Measurements from ENCODE around the gene LMAN2. TPM values are rescaled to one million over a fixed set of nuclear protein-coding genes. Genes with fewer than 3 reads are reported as not detected.
A peak's percentile ranks its signal among the peaks of the same experiment; 100 is the strongest.

The LMAN2 gene
- total RNA-seq, 4 donors from 2014 or later: 193 to 321 (median 268) TPM

DNA sequence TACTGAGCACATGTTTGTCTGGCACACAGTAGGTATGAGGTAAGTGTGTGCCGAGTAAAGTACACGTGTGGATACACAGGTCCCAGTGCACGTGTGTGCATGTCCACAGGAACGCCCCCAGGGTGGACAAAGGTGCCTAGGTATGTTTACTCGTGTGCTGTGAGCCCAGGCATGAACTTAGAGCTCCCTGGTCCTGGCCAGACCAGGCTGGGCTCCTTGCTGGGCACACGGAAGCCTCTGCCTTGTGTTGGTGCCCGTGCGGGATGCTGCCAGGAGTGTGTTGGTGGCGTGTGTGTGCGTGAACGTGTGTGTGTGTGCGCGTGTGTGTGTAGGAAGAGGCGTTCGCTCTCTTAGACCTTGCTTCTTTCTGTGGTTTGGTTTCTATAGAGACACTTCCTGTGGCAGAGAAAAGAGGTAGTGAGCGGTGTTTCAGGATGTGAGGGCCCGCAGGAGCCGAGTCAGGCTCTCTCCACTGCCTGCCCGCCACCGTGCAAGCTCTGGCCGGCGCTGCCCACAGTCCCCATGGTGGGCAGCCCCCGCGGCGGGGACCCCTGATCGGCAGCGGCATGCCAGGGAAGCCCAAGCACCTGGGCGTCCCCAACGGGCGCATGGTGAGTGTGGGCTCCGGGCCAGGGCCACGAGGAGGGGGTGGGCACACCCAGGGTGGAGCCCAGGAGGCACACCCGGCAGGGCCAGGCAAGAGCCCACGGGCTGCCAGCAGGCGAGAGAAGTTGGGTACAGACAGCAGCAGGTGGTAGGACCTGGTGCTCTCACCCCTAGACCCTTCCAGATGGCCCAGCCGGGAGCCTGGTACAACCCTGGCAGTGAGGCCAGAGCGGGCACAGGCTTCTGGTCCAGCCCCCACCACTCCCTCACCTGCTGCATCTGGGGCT lies 6.2 kb upstream of the LMAN2 start, which contains the start of gene RGS14:
Gene RGS14, plus strand, starts transcription at position 466 of the 893 bp plus-strand sequence. Its CDS starts 101 bp downstream, at position 567.
- H3K27ac ChIP-seq: peak within 1 kb of the TSS; percentile 51 to 95 (median 64)
- H3K9me3 ChIP-seq: no peaks in the 10 kb centered on the region
- H3K4me1 ChIP-seq: peaks cover 0 to 41% (median 27%) of the 10 kb centered on the region in 4 donors
- TF ChIP-seq POLR2A (IDR thresholded peaks at IDR 0.05): peak in 1 of 2 donors; percentile 24
- TF ChIP-seq, protein P1, sequence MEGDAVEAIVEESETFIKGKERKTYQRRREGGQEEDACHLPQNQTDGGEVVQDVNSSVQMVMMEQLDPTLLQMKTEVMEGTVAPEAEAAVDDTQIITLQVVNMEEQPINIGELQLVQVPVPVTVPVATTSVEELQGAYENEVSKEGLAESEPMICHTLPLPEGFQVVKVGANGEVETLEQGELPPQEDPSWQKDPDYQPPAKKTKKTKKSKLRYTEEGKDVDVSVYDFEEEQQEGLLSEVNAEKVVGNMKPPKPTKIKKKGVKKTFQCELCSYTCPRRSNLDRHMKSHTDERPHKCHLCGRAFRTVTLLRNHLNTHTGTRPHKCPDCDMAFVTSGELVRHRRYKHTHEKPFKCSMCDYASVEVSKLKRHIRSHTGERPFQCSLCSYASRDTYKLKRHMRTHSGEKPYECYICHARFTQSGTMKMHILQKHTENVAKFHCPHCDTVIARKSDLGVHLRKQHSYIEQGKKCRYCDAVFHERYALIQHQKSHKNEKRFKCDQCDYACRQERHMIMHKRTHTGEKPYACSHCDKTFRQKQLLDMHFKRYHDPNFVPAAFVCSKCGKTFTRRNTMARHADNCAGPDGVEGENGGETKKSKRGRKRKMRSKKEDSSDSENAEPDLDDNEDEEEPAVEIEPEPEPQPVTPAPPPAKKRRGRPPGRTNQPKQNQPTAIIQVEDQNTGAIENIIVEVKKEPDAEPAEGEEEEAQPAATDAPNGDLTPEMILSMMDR (IDR thresholded peaks at IDR 0.05): no peak
- no peaks in the 10 kb centered on the region for H3K36me3 ChIP-seq
- peak in 2 of 3 donors; percentile 73 to 82 for DNase-seq
- peak within 1 kb of the TSS; percentile 53 to 78 (median 62) for H3K4me3 ChIP-seq
- H3K27me3 ChIP-seq: no peaks in the 10 kb centered on the region

DNA sequence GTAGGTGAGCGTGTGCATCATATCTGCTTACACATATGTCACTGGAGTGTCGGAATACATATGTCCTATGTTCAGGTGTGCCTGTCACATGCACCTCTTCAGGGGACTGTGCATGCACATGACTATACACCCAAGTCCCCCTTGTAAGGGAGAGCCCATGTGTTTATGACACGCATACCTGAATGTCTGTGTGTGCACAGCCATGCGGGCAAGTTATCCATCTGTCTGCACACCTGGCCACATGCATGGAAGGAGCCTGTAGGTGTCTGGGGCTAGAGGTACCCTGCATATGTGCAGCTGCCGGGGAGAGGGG lies 5.6 kb upstream of the LMAN2 start:
- Histone ChIP-seq H3K4me3 (peak overlapping the region in 2 of 4 donors; percentile 53 to 78), H3K4me1 (peaks cover 0 to 35% (median 21%) of the 10 kb centered on the region in 4 donors), H3K36me3 (no peaks in the 10 kb centered on the region), H3K27me3 (no peaks in the 10 kb centered on the region), H3K27ac (peak overlapping the region; percentile 51 to 95 (median 64)), H3K9me3 (no peaks in the 10 kb centered on the region)
- DNase-seq: no peak
- no peak for TF ChIP-seq POLR2A (IDR thresholded peaks at IDR 0.05)
- TF ChIP-seq, protein P1 (IDR thresholded peaks at IDR 0.05): no peak

DNA sequence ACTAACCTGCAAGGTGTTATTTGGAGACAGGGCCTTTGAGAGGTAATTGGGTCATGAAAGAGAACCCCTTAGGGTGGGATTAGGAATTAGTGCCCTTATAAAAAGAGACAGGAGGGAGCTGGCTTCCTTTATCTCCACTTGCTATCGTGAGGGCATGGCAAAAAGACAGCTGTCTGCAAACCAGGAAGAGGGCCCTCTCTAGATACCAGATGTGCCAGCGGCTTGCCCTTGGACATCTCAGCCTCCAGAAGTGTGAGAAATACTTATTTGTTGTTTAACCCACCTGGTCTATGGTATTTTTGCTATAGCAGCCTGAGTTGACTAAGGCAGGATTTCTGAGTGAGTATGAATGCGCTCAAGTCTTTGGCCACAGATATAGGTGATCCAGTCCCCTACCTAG lies 5.3 kb upstream of the LMAN2 start:
- TF ChIP-seq, protein P1 (IDR thresholded peaks at IDR 0.05): no peak
- TF ChIP-seq POLR2A (IDR thresholded peaks at IDR 0.05): no peak
- DNase-seq: no peak
- no peak overlapping the region for H3K4me3 ChIP-seq
- peak overlapping the region in 2 of 4 donors; percentile 73 to 95 for H3K27ac ChIP-seq
- H3K27me3 ChIP-seq: no peaks in the 10 kb centered on the region
- H3K9me3 ChIP-seq: no peaks in the 10 kb centered on the region
- H3K36me3 ChIP-seq: no peaks in the 10 kb centered on the region
- peaks cover 0 to 32% (median 17%) of the 10 kb centered on the region in 4 donors for H3K4me1 ChIP-seq

DNA sequence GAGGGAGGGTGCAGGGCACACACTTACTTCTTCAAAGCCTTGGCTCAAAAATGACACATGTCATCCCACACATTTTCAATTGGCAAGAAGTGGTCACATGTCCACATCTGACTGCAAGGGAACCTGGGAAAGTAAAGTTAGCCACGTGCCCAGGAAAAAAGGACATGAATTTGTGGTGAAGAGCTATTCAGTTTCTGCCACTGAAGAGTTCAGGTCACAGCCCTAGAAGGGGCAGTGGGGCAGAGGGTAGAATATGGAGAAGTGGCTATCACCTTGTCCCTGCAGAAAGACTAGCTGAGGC lies 4.3 kb upstream of the LMAN2 start:
- no peaks in the 10 kb centered on the region for H3K36me3 ChIP-seq
- TF ChIP-seq, protein P1 (IDR thresholded peaks at IDR 0.05): no peak
- TF ChIP-seq POLR2A (IDR thresholded peaks at IDR 0.05): no peak
- no peaks in the 10 kb centered on the region for H3K27me3 ChIP-seq
- H3K27ac ChIP-seq: no peak overlapping the region
- DNase-seq: no peak
- H3K9me3 ChIP-seq: no peaks in the 10 kb centered on the region
- H3K4me3 ChIP-seq: no peak overlapping the region
- peaks cover 0 to 32% (median 11%) of the 10 kb centered on the region in 4 donors for H3K4me1 ChIP-seq

DNA sequence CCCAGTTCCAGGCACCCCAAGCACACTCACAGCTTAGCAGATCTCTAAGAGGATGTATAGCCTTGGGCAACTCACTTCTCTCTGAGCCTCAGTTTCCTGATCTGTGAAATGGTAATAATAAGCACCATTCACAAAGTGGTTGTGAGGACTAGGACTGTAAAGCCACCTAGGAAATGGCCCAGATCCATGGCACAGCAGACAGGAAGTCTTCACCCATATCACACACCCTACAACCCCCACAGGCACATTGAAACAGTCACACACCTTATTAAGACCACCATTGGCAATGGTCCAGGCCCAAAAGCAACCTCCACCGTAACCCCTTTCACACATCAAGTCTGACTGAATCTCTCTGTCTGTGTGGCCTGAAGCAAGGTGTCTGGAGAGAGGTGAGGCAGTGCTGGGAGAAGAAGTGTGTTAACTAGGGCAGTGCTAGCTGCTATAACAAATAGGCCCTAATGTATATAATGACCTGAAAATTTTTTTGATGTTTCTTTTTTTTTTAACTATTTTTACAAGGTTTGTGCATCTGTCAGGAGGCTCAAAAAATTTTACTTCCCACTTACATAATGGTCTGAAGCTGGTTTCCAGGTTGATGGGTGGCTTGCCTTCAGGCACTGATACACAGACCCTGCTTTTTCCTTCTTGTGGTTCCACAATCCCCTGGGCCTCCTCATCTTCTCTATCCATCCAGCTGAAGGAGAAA lies 3.8 kb upstream of the LMAN2 start:
- H3K9me3 ChIP-seq: no peaks in the 10 kb centered on the region
- H3K4me1 ChIP-seq: peaks cover 0 to 37% (median 16%) of the 10 kb centered on the region in 4 donors
- no peak overlapping the region for H3K4me3 ChIP-seq
- H3K27ac ChIP-seq: no peak overlapping the region
- no peak for DNase-seq
- no peaks in the 10 kb centered on the region for H3K36me3 ChIP-seq
- no peak for TF ChIP-seq POLR2A (IDR thresholded peaks at IDR 0.05)
- TF ChIP-seq, protein P1 (IDR thresholded peaks at IDR 0.05): no peak
- H3K27me3 ChIP-seq: no peaks in the 10 kb centered on the region

All from Peyer's patch (tissue), 4 donors.